MCF 10A (cell line): ENCODE results near the gene UBR4. TPM values are rescaled to one million over a fixed set of nuclear protein-coding genes. Genes with fewer than 3 reads are reported as not detected.

Experiments
- BruUV-seq: library from RNA; stranded (reverse); fragments of 400-500 nt; replicated peaks from 2 replicates; lab custom pipeline; 2021; lab: Mats Ljungman, UMichigan
- CTCF ChIA-PET: fragments of 300-600 bp; sonication (Branson Sonifier 250); formaldehyde crosslinking; extraction: SDS; loops from one replicate; lab custom pipeline; 2021; ENCODE audit warnings: antibody characterized with exemption, inconsistent platforms; lab: Yijun Ruan, JAX
- POLR2A ChIA-PET: fragments of 300-600, 350-650 bp; sonication (Branson Sonifier 250); formaldehyde crosslinking; extraction: SDS; loops from one replicate; lab custom pipeline; 2020; ENCODE audit warnings: antibody characterized with exemption, inconsistent platforms; lab: Yijun Ruan, JAX
- DNase-seq: peaks from one replicate; pipeline ENCODE4 v3.0.0-alpha.2; 2018; ENCODE audit not compliant: unreplicated experiment
- H3K27ac Mint-ChIP-seq: one replicate; pipeline ENCODE4 v1.8.0; 2022; ENCODE audit warnings: mild to moderate bottlenecking, low read depth, mixed read lengths; ENCODE audit not compliant: unreplicated experiment
- H3K27me3 Mint-ChIP-seq: one replicate; pipeline ENCODE4 v1.8.0; 2022; ENCODE audit warnings: mixed read lengths; ENCODE audit not compliant: insufficient read depth, unreplicated experiment
- H3K36me3 Mint-ChIP-seq: one replicate; pipeline ENCODE4 v1.8.0; 2022; ENCODE audit warnings: mild to moderate bottlenecking, moderate library complexity, mixed read lengths; ENCODE audit not compliant: insufficient read depth, unreplicated experiment
- H3K4me1 Mint-ChIP-seq: one replicate; pipeline ENCODE4 v1.8.0; 2022; ENCODE audit warnings: mixed read lengths; ENCODE audit not compliant: insufficient read depth, unreplicated experiment
- H3K4me3 Mint-ChIP-seq: one replicate; pipeline ENCODE4 v1.8.0; 2022; ENCODE audit warnings: mild to moderate bottlenecking, moderate library complexity, mixed read lengths; ENCODE audit not compliant: unreplicated experiment
- H3K9me3 Mint-ChIP-seq: one replicate; pipeline ENCODE4 v1.8.0; 2022; ENCODE audit warnings: mixed read lengths; ENCODE audit not compliant: unreplicated experiment
- intact Hi-C: fragments of 100-400 bp; cut with micrococcal nuclease; formaldehyde crosslinking; loops from 2 replicates; pipeline ENCODE4 v1.14.1; 2022
- total RNA-seq: library from RNA; stranded (reverse); gene quantifications from 2 replicates; pipeline ENCODE4 v1.2.3, GENCODE V29; 2022
- TF ChIP-seq, protein P1 (sequence below): fragments of 200-600 bp; IDR thresholded peaks from one replicate; pipeline ENCODE4 v1.8.0; 2022; ENCODE audit warnings: antibody characterized with exemption, mild to moderate bottlenecking; ENCODE audit not compliant: unreplicated experiment

UBR4 gene
- total RNA-seq, 1 experiment from 2014 or later = 154 TPM

- no peaks in the 10 kb centered on the region for H3K27me3 Mint-ChIP-seq
- ChIA-PET CTCF (interaction anchor here (0.7 to 1.7 kb wide), 4 partner anchors 14 to 61 kb away, joined by 3 to 5 read pairs (median 4); no protein-coding TSS in a partner anchor), POLR2A (interaction anchor here (0.9 to 1.1 kb wide), 3 partner anchors 9 to 39 kb away, joined by 3 to 4 read pairs (median 3); no protein-coding TSS in a partner anchor)
- TF ChIP-seq, protein P1, sequence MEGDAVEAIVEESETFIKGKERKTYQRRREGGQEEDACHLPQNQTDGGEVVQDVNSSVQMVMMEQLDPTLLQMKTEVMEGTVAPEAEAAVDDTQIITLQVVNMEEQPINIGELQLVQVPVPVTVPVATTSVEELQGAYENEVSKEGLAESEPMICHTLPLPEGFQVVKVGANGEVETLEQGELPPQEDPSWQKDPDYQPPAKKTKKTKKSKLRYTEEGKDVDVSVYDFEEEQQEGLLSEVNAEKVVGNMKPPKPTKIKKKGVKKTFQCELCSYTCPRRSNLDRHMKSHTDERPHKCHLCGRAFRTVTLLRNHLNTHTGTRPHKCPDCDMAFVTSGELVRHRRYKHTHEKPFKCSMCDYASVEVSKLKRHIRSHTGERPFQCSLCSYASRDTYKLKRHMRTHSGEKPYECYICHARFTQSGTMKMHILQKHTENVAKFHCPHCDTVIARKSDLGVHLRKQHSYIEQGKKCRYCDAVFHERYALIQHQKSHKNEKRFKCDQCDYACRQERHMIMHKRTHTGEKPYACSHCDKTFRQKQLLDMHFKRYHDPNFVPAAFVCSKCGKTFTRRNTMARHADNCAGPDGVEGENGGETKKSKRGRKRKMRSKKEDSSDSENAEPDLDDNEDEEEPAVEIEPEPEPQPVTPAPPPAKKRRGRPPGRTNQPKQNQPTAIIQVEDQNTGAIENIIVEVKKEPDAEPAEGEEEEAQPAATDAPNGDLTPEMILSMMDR = peak; percentile 10
- BruUV-seq = no TSS peak
- H3K9me3 Mint-ChIP-seq = no peaks in the 10 kb centered on the region
- intact Hi-C loops = loop anchor here (1.0 kb wide), 1 partner anchor 62 kb away; no protein-coding TSS in a partner anchor
- H3K4me1 Mint-ChIP-seq = no peaks in the 10 kb centered on the region
- peaks cover 100% of the 10 kb centered on the region for H3K36me3 Mint-ChIP-seq
- no peak overlapping the region for H3K4me3 Mint-ChIP-seq
- peak; percentile 20 for DNase-seq
- H3K27ac Mint-ChIP-seq = peak overlapping the region; percentile 5
These were observed 30.3 kb downstream of the UBR4 start for GRCh38 chr1:19179597-19180264.

- Mint-ChIP-seq H3K27ac (peak overlapping the region; percentile 5), H3K4me3 (no peak overlapping the region), H3K9me3 (no peaks in the 10 kb centered on the region), H3K36me3 (peaks cover 100% of the 10 kb centered on the region), H3K4me1 (no peaks in the 10 kb centered on the region), H3K27me3 (no peaks in the 10 kb centered on the region)
- no peak for DNase-seq
- TF ChIP-seq, protein P1 = no peak
- BruUV-seq = no TSS peak
- POLR2A ChIA-PET = interaction anchor here (0.7 to 0.9 kb wide), 2 partner anchors 14 to 1618 kb away, joined by 3 to 4 read pairs; no protein-coding TSS in a partner anchor
- CTCF ChIA-PET = interaction anchor here (1.0 to 1.7 kb wide), 5 partner anchors 10 to 62 kb away, joined by 3 to 5 read pairs (median 3); no protein-coding TSS in a partner anchor
- intact Hi-C loops = loop anchor here (1.0 kb wide), 1 partner anchor 62 kb away; no protein-coding TSS in a partner anchor
These were observed 31.2 kb downstream of the UBR4 start for GRCh38 chr1:19178734-19179398.

- DNase-seq = no peak
- no TSS peak for BruUV-seq
- Mint-ChIP-seq H3K27ac (no peak overlapping the region), H3K9me3 (no peaks in the 10 kb centered on the region), H3K27me3 (no peaks in the 10 kb centered on the region), H3K36me3 (peaks cover 100% of the 10 kb centered on the region), H3K4me3 (no peak overlapping the region), H3K4me1 (no peaks in the 10 kb centered on the region)
- ChIA-PET POLR2A (interaction anchor here (0.9 kb wide), 1 partner anchor 13 kb away, joined by 4 read pairs; no protein-coding TSS in a partner anchor), CTCF (interaction anchor here (0.6 to 1.6 kb wide), 4 partner anchors 9 to 25 kb away, joined by 3 to 4 read pairs (median 3); no protein-coding TSS in a partner anchor)
- TF ChIP-seq, protein P1 = no peak
- intact Hi-C loops = loop anchor here (1.0 kb wide), 1 partner anchor 17 kb away; no protein-coding TSS in a partner anchor
These were observed 32.3 kb downstream of the UBR4 start for GRCh38 chr1:19177811-19178210.

GRCh38 chr1:19169642-19170041, 40.4 kb downstream of the UBR4 start:
- H3K4me1 Mint-ChIP-seq = no peaks in the 10 kb centered on the region
- DNase-seq = no peak
- ChIA-PET CTCF (interaction anchor here (0.6 kb wide), 1 partner anchor 11 kb away, joined by 4 read pairs; no protein-coding TSS in a partner anchor), POLR2A (interaction anchor here (1.0 kb wide), 1 partner anchor 17 kb away, joined by 3 read pairs; no protein-coding TSS in a partner anchor)
- TF ChIP-seq, protein P1 = no peak
- no peaks in the 10 kb centered on the region for H3K9me3 Mint-ChIP-seq
- no peaks in the 10 kb centered on the region for H3K27me3 Mint-ChIP-seq
- no peak overlapping the region for H3K4me3 Mint-ChIP-seq
- intact Hi-C loops = no loop called here
- no peak overlapping the region for H3K27ac Mint-ChIP-seq
- no TSS peak for BruUV-seq
- H3K36me3 Mint-ChIP-seq = peaks cover 97% of the 10 kb centered on the region
